A549 (cell line): ENCODE data around the gene LMO2.

Experiments
- CHD2 ChIP-seq: fragments of 150-350 bp; IDR thresholded peaks from 2 replicates; pipeline ENCODE4 v1.6.1; 2014; ENCODE audit warnings: low read length; ENCODE audit not compliant: partially characterized antibody
- FOSL2 ChIP-seq, 2 experiments: fragments of 450-650 bp in 1 of 2; fragments of >200 bp in 1 of 2; sonication (Bioruptor Twin) in 1 of 2; formaldehyde crosslinking; IDR thresholded peaks; 2 replicates each; pipeline versions ENCODE4 v1.5.0 to v1.6.1; 2016 to 2020; ENCODE audit warnings: mild to moderate bottlenecking in 1 of 2, moderate library complexity in 1 of 2
- JUNB ChIP-seq: fragments of >200 bp; sonication (Bioruptor Twin); formaldehyde crosslinking; IDR thresholded peaks from 2 replicates; pipeline ENCODE4 v1.6.1; 2016
- KDM1A ChIP-seq: fragments of 200-600 bp; sonication (generic); IDR thresholded peaks from 2 replicates; pipeline ENCODE4 v1.6.1; 2016; ENCODE audit warnings: low read depth, mild to moderate bottlenecking
- MAFK ChIP-seq: fragments of 450-650 bp; IDR thresholded peaks from 2 replicates; pipeline ENCODE4 v1.6.1; 2014; ENCODE audit not compliant: partially characterized antibody
- MAX ChIP-seq: IDR thresholded peaks from 2 replicates; pipeline ENCODE4 v1.6.1; 2012
- NFE2L2 ChIP-seq: fragments of 150-350 bp; conservative IDR thresholded peaks from 2 replicates; pipeline ENCODE4 v1.6.1; 2014; ENCODE audit warnings: low read length
- POLR2A ChIP-seq: IDR thresholded peaks from 2 replicates; pipeline ENCODE4 v1.6.1; 2012; ENCODE audit warnings: mild to moderate bottlenecking, low read length
- RCOR1 ChIP-seq: fragments of 150-350 bp; IDR thresholded peaks from 2 replicates; pipeline ENCODE4 v1.6.1; 2014; ENCODE audit warnings: antibody characterized with exemption, low read length, low read depth
- RFX5 ChIP-seq: fragments of 450-650 bp; IDR thresholded peaks from 2 replicates; pipeline ENCODE4 v1.7.1; 2014; ENCODE audit warnings: antibody characterized with exemption, mild to moderate bottlenecking, moderate library complexity
- RNF2 ChIP-seq: fragments of 200-600 bp; sonication (generic); IDR thresholded peaks from 2 replicates; pipeline ENCODE4 v1.6.1; 2016; ENCODE audit warnings: low read depth, mild to moderate bottlenecking, antibody characterized with exemption, moderate library complexity, borderline replicate concordance
- USF2 ChIP-seq: fragments of 450-650 bp; IDR thresholded peaks from 2 replicates; pipeline ENCODE4 v1.6.1; 2014; ENCODE audit warnings: antibody characterized with exemption
- TF ChIP-seq, protein P1 (sequence below): fragments of >200 bp; sonication (Bioruptor Twin); formaldehyde crosslinking; IDR thresholded peaks from 3 replicates; pipeline ENCODE4 v1.5.1; 2016
- TF ChIP-seq, protein P2 (sequence below): IDR thresholded peaks from 2 replicates; pipeline ENCODE4 v1.6.1; 2012

DNA sequence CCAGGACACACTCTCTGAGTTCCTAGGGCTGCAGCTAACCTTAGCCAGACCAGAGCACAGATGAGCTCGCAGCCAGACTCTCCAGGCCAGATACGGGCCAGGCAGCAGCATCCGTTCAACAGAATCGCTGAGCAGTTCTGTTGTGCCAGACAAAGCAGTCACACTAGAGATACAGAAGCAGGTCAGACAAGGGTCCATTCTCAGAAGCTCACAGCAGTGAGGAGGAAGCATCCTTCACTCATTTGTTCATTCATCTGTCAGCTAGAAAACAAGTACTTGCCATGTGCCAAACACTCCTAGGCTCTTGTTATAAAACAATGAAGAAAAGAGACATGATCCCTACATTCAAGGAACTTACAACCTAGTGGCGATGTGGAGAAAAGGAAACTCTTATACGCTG is 2.6 kb downstream of the LMO2 start:
- TF ChIP-seq, protein P1, sequence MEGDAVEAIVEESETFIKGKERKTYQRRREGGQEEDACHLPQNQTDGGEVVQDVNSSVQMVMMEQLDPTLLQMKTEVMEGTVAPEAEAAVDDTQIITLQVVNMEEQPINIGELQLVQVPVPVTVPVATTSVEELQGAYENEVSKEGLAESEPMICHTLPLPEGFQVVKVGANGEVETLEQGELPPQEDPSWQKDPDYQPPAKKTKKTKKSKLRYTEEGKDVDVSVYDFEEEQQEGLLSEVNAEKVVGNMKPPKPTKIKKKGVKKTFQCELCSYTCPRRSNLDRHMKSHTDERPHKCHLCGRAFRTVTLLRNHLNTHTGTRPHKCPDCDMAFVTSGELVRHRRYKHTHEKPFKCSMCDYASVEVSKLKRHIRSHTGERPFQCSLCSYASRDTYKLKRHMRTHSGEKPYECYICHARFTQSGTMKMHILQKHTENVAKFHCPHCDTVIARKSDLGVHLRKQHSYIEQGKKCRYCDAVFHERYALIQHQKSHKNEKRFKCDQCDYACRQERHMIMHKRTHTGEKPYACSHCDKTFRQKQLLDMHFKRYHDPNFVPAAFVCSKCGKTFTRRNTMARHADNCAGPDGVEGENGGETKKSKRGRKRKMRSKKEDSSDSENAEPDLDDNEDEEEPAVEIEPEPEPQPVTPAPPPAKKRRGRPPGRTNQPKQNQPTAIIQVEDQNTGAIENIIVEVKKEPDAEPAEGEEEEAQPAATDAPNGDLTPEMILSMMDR: no peak
- TF ChIP-seq KDM1A (no peak), CHD2 (no peak), MAFK (no peak), FOSL2 (IDR thresholded peaks at IDR 0.05) (no peak), FOSL2 (CRISPR knock-in tag; IDR thresholded peaks at IDR 0.05) (no peak), RCOR1 (no peak), RNF2 (no peak), POLR2A (no peak), USF2 (no peak), RFX5 (no peak), NFE2L2 (no peak), JUNB (no peak), MAX (no peak)
- TF ChIP-seq, protein P2, sequence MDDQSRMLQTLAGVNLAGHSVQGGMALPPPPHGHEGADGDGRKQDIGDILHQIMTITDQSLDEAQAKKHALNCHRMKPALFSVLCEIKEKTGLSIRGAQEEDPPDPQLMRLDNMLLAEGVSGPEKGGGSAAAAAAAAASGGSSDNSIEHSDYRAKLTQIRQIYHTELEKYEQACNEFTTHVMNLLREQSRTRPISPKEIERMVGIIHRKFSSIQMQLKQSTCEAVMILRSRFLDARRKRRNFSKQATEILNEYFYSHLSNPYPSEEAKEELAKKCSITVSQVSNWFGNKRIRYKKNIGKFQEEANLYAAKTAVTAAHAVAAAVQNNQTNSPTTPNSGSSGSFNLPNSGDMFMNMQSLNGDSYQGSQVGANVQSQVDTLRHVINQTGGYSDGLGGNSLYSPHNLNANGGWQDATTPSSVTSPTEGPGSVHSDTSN: no peak
